T-helper 2 cell (primary cell): ENCODE measurements around the gene SCLY.

ENCODE experiments used
- DNase-seq, 5 experiments: peaks; one replicate each; pipeline versions ENCODE4 v3.0.0 to v3.0.0-alpha.2; 2012 to 2022

SCLY gene

DNA sequence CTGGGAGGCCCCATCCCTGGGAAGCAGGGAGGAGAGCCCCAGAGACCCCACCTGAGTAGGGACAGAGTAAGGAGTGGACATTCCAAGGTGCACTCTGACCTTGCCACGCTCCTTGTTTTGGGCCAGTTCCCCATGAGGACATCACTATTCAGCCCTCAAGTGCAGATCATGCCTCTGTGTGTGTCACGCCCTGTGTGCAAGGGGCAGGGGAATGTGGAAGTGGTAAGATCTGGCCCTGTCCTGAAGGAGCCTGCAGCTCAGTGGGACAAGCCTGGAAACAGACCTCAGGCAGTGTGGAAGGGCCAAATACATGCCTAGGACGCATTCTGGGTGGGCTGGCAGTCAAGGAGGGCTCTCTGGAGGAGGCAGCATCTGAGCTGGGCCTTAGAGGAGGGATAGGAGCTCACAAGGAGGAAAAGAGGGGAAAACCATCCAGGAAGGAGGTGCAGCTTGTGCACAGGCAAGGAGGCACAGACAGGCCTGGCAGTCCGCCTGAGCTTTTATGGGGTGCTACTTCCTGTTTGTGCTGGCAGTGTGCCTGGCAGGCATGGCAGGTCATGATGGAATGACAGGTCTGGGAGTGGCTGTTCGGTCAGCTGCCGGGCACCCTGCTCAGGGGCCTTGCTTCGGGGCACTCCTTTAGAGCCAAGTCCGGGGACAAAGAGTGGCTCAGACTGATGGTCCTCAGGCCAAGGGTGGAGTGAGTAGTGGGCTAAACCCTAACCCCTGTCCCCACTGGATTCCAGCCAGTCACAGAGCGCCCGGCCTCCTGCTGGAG lies 80.9 kb downstream of the SCLY start:
- DNase-seq: no peak

DNA sequence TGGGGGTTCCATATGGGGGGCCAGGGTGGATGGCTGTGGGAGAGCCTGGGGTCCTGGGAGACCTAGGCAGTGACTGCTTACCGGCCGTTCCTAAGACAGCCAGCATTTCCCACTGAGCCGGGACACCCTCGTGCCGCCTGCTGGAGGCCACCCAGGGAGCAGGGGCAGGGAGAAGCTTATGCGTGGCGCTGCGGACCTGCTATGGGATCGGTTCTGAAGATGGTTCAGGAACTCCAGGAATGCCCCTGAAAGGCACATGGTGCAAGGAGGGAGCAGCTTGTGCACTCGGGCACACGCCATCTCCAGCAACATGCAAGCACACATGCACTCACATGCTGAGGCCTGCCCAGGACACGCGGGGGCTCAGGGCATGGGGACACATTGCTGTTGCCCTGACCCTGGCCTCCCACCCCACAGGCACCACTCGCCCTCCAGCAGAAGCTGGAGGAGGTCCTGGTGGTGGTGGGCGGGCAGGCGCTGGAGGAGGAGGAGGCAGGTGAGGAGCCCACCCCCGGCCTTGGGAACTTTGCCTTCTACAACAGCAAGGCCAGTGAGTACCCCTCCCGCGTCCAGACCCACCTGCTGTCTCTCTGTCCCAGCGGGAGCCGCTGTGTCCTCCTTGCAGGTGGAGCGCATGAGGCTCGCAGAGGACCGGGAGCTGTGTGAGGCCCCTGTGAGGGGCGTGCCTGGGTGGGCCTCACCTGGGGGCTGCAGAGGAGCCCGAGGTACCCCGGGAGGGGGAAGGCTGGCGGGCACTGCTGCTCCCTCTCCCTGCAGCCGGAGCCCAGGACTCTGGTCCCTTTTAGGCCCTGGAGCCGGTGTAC lies 81.8 kb downstream of the SCLY start:
- no peak for DNase-seq

DNA sequence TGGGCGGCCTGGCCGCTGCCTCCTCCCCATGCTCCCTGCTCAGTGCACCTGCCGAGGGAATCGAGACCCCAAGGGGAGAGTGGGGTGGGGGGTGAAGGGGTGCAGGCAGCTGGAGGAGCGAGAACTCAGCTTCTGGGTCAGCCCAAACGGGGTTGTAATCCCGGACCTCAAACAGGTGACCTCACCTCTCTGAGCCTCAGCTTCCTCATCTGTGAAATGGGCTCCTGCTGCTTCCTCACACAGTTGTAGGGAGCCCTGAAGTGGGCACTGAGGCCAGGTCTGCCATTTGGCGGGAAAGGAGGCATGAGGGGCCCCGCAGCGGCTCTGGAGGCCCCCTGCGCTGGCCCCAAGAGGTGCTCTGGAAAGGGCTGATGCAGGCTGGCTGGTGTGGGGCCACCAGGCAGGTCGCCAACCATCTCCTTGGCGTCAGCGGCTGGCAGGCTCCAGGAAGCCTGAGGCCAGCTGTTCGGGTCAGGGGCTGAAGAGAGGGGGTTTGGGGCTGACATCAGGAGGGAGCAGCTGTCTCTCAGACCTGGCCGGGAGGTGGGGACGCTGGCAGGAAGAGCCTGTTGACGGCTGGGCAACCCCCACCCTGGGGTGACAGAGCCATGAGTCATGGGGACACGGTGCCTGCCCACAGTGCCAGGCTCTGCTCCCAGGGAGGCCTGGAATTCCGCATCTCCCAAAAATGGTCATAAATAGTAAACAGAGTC lies 82.6 kb downstream of the SCLY start:
- no peak for DNase-seq

DNA sequence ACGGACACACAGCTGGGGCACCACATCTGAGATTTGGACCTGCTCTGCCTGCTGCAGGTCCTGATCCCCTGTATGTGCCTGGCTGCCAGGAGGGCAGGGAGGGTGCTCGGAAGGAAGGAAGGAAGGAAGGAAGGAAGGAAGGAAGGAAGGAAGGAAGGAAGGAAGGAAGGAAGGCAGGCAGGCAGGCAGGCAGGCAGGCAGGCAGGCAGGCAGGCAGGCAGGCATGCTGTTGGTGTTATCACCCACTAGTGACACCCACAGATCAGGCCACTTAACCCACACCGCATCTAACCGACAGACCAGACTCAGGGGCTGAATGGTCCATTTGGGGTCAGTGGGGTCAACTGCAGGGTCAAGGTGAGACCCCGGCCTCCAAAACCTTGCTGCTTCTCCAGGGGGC lies 83.5 kb downstream of the SCLY start:
- DNase-seq: no peak

DNA sequence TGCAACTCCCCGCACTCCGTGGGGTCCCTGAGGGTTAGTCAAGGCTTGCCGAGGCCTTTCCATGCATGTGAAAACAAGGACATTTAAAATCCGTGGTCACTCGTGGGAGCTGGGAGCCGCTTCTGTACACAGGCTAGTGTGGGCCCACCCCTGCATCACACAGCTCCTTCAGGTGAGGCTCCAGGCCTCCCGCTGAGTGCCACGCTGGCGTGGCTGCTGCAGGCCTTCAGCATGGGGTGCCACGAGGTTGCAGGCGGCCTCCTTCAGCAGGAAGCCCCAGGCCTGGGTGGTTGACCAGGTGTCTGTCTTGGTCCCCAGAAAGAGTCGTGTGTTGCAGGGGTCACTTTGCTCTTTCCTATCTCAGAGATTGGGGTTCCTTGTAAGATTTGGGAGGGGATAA lies 84.2 kb downstream of the SCLY start:
- DNase-seq: no peak

DNA sequence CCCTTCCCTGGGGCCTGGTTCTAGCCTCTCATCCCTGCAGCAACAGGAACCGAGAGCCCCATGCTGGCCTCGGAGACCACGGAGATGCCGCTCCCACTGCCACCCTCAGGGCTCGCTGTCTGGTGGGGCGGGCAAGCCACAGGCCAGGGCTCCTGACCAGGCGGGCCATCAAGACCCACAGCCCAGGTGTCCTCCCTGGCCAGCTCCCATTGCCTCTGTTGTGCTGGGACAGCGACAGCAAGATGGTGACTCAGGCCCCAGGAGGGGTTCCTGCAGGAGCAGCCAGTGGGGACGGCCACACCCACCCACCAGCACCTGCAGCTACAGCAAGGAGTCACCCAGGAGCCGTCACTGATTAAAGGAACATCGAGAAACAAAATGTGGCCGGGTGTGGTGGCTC lies 85.0 kb downstream of the SCLY start:
- DNase-seq: no peak

DNA sequence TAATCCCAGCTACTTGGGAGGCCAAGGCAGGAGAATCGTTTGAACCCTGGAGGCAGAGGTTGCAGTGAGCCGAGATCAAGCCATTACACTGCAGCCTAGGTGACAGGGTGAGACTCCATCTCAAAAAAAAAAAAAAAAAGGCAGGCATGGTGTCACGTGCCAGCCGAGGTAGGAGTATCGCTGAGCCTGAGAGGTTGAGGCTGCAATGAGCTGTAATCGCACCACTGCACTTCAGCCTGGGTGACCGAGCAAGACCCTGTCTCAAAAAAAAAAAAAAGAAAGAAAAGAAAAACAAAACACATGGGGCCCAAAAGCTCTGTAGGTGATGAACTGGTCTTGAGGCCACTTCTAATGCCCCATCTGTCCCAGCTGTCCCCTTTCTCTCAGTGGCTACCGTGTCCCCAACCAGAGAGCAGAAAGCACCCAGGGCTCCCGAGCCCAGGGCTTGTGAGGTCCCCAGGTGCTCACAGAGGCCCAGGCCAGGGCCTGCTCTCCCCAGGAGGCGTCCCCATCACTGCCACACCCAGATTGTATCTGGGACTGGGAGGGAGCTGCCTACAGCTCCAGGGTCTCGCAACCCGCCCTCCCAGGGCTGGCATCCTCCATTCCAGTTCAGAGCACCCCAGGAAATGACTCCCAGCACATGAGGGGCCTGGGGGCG lies 86.2 kb downstream of the SCLY start:
- no peak for DNase-seq

DNA sequence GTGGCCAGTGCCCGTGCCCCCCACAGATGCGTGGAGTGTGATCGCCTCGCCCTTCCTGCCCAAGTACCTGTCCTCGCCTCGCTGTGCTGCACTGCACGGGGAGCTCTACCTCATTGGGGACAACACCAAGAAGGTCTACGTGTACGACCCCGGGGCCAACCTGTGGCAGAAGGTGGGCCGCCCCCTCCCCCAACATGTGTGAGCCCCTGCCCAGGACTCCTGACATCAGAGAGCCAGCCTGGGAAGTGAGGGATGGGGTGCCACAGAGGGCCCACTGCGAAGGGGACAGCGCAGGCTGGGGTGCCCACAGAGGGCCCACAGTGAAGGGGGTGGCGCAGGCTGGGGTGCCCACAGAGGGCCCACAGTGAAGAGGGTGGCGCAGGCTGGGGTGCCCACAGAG lies 88.2 kb downstream of the SCLY start:
- no peak for DNase-seq
